A673 (cell line): Measurements from ENCODE around the gene SLC4A9.

Experiments
- CTCF ChIP-seq: fragments of 300-800, 200-600 bp; sonication (generic); conservative IDR thresholded peaks from 2 replicates; pipeline ENCODE4 v1.5.1; 2017; ENCODE audit warnings: low read depth, mild to moderate bottlenecking, antibody characterized with exemption, low read length, moderate library complexity, mixed read lengths
- EZH2 ChIP-seq: fragments of 200-600 bp; sonication (generic); IDR thresholded peaks from 2 replicates; pipeline ENCODE4 v1.6.1; 2017; ENCODE audit warnings: borderline replicate concordance, low read depth, mild to moderate bottlenecking, mixed read lengths, antibody characterized with exemption, low read length; ENCODE audit not compliant: poor library complexity, severe bottlenecking

- TF ChIP-seq CTCF (no peak), EZH2 (no peak)
Observed at GRCh38 chr5:140399979-140400729, 40.2 kb downstream of the SLC4A9 start.
